ENCODE data around the gene SLC35F3. TPM values are rescaled to one million over a fixed set of nuclear protein-coding genes. Genes with fewer than 3 reads are reported as not detected.

SLC35F3 gene
- total RNA-seq, 1 donor from 2014 or later, result not detected

DNA sequence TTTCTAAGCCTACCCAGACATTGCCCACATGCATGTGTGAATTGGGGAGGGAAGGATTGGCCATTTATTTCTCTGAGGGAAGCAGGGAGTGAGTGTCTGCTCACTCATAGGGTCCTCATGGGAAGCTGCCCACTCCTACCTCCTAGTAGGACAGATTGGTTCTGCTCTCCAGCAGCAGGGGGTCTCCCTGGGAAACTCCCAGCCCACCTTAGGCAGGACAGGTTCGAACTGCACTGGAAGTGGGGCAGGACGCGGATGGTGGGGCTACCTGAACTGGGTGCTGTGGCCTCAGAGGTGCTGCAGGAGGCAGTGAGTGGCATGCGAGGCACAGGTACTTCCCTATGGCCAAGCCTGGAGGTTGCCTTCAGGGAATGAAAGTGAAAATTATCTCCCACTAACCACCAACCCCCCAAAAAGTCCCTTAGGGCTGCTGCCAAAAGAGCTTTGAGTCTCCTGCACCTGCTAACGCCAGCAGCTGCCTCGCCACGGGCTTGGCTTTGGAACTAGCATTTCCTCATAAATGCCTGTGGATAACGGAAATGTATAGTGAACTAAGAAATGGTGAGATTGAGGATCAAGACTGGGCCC, 311.7 kb downstream of the SLC35F3 start:
- no peak for TF ChIP-seq CTCF (IDR thresholded peaks at IDR 0.05)
- H3K9me3 Mint-ChIP-seq, result peaks cover 2% of the 10 kb centered on the region
- no peaks in the 10 kb centered on the region for H3K36me3 Mint-ChIP-seq (ENCODE audit: low read depth)
- POLR2A ChIA-PET, result no interaction called here
- DNase-seq (no peak), ATAC-seq (ENCODE audit: low read depth) (no peak)
- H3K27ac Mint-ChIP-seq, result no peak overlapping the region
- peaks cover 32% of the 10 kb centered on the region for H3K27me3 Mint-ChIP-seq
- CTCF ChIA-PET, result no interaction called here
- peaks cover 12% of the 10 kb centered on the region for H3K4me1 Mint-ChIP-seq
- H3K4me3 Mint-ChIP-seq, result no peak overlapping the region
- intact Hi-C loops (cut with micrococcal nuclease), result no loop called here

GRCh38 chr1:234217316-234217840, 312.9 kb downstream of the SLC35F3 start:
- H3K9me3 Mint-ChIP-seq, result no peaks in the 10 kb centered on the region
- H3K4me3 Mint-ChIP-seq, result no peak overlapping the region

DNA sequence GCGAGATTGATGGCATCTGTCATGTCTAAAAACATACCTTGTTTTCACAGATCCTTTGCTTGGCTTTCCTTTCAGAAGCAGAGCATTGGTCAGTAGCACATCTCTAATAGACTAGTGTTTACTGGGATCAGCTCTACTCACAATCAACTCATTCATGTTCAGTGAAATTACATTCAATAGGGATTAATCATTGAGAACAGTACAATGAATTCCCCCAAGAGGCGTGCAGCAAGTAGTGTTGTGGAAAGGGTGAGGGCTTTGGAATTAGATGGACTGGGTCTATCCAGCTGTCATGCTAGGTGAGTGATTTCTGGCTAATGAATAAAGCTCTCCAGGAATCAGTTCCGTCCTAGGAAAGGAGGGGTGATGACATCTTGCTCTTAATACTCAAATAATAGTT, 313.6 kb downstream of the SLC35F3 start:
- ChIA-PET CTCF (no interaction called here), POLR2A (no interaction called here)
- Mint-ChIP-seq H3K4me1 (peaks cover 9% of the 10 kb centered on the region), H3K36me3 (ENCODE audit: low read depth) (no peaks in the 10 kb centered on the region), H3K4me3 (no peak overlapping the region), H3K27ac (no peak overlapping the region), H3K27me3 (peaks cover 20% of the 10 kb centered on the region), H3K9me3 (no peaks in the 10 kb centered on the region)
- TF ChIP-seq CTCF (IDR thresholded peaks at IDR 0.05), result no peak
- DNase-seq (no peak), ATAC-seq (ENCODE audit: low read depth) (no peak)
- intact Hi-C loops (cut with micrococcal nuclease), result no loop called here

More at GRCh38 chr1:234217316-234217840, 312.9 kb downstream of the SLC35F3 start:
- Mint-ChIP-seq H3K27ac (no peak overlapping the region), H3K27me3 (peaks cover 24% of the 10 kb centered on the region), H3K4me1 (peaks cover 12% of the 10 kb centered on the region), H3K36me3 (ENCODE audit: low read depth) (no peaks in the 10 kb centered on the region)
- ChIA-PET POLR2A (no interaction called here), CTCF (no interaction called here)
- TF ChIP-seq CTCF (IDR thresholded peaks at IDR 0.05), result no peak
- intact Hi-C loops (cut with micrococcal nuclease), result no loop called here
- no peak for DNase-seq
- ATAC-seq (ENCODE audit: low read depth), result no peak

DNA sequence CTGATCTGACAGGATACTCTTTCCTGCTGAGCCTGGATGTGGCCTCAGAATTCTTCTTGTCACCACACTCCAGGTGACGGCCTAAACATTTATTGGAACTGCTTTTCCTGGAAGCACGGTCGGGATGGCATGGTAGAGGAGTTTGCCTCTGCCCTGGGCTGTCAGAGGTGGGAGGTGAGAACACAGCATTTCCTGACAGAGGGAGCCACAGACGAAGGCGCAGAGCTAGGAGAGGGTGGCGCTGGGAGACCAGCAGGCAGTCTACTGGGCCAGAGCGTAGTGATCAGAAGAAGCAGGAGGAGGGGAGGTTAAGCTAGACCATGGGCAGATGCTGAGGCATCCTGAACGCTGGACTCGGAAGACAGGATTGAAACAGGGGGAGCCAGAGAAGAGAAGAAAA, 315.2 kb downstream of the SLC35F3 start:
- TF ChIP-seq CTCF (IDR thresholded peaks at IDR 0.05), result no peak
- Mint-ChIP-seq H3K36me3 (ENCODE audit: low read depth) (no peaks in the 10 kb centered on the region), H3K4me3 (no peak overlapping the region), H3K9me3 (no peaks in the 10 kb centered on the region), H3K27ac (no peak overlapping the region), H3K27me3 (peaks cover 12% of the 10 kb centered on the region), H3K4me1 (peaks cover 4% of the 10 kb centered on the region)
- DNase-seq (no peak), ATAC-seq (ENCODE audit: low read depth) (no peak)
- CTCF ChIA-PET, result no interaction called here
- POLR2A ChIA-PET, result no interaction called here
- intact Hi-C loops (cut with micrococcal nuclease), result no loop called here

DNA sequence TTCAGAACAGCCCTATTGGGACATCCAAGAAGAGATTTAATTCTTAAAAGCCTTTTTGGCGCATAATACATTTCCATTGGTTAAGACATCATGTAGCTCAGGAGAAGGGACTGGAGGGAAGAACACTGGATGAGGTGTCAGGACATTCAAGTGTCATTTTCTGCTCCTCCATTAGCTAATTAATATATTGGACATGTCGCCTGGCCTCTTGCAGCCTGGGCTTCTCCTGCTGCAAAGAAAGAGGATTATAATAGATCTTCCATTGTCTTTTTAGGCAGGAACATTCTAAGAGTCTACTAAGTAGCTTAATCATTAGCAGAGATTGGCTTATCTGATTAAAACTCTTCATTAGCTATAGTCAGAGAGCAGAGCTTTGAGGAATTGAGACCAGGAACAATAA, 317.1 kb downstream of the SLC35F3 start:
- DNase-seq, result no peak
- no peak for TF ChIP-seq CTCF (IDR thresholded peaks at IDR 0.05)
- intact Hi-C loops (cut with micrococcal nuclease), result no loop called here
- H3K9me3 Mint-ChIP-seq, result no peaks in the 10 kb centered on the region
- H3K4me3 Mint-ChIP-seq, result no peak overlapping the region
- CTCF ChIA-PET, result no interaction called here
- peaks cover 7% of the 10 kb centered on the region for H3K27me3 Mint-ChIP-seq
- H3K36me3 Mint-ChIP-seq (ENCODE audit: low read depth), result no peaks in the 10 kb centered on the region
- H3K27ac Mint-ChIP-seq, result no peak overlapping the region
- ATAC-seq (ENCODE audit: low read depth), result no peak
- POLR2A ChIA-PET, result no interaction called here
- H3K4me1 Mint-ChIP-seq, result no peaks in the 10 kb centered on the region
